ENCODE data around the gene RTN4RL1. TPM values are rescaled to one million over a fixed set of nuclear protein-coding genes. Genes with fewer than 3 reads are reported as not detected.
"Not testable (repeated sequence)": the region's sequence is repeated elsewhere in the genome, so short reads cannot be mapped to it uniquely, and the experiment has no call there.

Gene RTN4RL1
- total RNA-seq, 1 experiment from 2014 or later: 0.12 TPM

DNA sequence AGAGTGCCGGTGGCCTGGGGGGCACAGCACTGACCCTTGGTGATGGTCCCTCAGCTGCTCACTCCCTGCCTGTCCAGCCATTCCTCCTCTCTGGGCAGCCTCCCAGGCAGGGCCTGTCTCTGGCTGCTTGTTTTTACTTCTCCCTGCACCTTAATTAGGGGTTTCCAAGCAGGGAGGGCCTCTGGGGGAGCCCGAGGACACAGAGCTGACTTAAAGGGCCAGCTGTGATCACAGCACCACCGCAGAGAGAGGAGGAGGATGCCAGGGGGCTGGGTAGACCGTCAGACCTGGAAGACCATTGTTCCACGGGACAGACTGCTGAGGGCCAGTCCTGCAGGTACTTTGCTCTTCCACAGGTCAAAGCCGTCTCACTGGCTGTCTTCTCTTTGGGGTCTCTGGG, 3.6 kb upstream of the RTN4RL1 start:
- DNase-seq (ENCODE audit: extremely low read depth, low read depth): no peak

GRCh38 chr17:2028234-2028614, 3.1 kb upstream of the RTN4RL1 start:
- DNase-seq (ENCODE audit: extremely low read depth, low read depth): no peak

GRCh38 chr17:2027528-2028233, 2.5 kb upstream of the RTN4RL1 start:
- DNase-seq (ENCODE audit: extremely low read depth, low read depth): no peak

DNA sequence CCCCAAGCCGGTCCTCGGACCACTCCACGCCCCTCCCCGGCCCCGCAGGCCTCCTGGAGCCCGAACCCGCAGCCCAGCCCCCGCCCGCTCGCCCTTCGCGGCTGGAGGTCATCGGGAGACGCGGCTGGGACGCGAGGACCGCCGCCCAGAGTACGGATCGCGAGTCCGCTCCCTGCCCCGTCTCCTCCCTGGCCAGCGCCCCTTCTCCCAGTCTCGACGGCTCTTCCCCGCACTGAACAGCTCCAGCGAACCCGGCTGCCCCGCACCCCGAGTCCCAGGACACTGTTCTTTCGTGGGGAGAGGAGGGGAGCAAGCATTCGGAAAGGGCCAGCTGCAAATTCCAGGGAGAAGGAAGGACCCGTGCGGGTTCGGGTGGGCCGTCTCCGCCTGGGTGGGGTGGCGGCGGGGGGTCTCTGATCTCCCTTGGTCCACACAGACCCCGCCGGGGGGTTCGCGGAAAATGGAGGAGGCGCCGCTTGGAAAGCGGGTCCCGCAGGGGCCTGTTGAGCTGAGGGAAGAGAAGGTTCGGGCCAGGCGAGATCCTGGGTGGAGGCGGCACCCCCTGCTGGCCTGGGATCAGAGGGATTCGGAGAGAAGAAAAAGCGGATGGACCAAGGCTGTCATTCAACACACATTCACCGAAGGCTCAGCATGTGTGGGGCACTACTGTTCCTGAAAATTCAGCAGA, 632 bp upstream of the RTN4RL1 start:
- peak; percentile 61 for DNase-seq (ENCODE audit: extremely low read depth, low read depth)

- no peak for DNase-seq (ENCODE audit: extremely low read depth, low read depth)
These were observed 438 bp downstream of the RTN4RL1 start for GRCh38 chr17:2024572-2025219.

- no peak for DNase-seq (ENCODE audit: extremely low read depth, low read depth)
These were observed 1.2 kb downstream of the RTN4RL1 start for GRCh38 chr17:2023692-2024571.

DNA sequence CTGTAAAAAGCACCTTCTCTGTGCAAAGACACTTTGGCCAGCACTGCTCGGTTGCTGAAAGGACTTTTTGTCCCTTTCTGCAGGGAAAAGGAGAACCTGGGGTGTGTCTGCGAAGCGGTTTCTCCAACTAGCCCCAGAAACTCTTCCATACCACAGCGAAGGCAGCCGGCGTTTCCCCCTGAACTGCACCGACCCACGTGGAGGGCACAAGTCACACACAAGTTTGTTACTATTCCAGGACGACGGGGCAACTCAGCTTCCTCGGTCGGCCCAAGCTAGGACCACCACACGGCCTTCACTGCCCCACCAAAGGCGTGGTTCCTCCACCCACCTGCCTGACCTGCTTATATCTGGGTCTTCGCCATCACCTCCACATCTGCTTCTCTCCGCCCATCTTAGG, 1.9 kb downstream of the RTN4RL1 start:
- no peak for DNase-seq (ENCODE audit: extremely low read depth, low read depth)

DNA sequence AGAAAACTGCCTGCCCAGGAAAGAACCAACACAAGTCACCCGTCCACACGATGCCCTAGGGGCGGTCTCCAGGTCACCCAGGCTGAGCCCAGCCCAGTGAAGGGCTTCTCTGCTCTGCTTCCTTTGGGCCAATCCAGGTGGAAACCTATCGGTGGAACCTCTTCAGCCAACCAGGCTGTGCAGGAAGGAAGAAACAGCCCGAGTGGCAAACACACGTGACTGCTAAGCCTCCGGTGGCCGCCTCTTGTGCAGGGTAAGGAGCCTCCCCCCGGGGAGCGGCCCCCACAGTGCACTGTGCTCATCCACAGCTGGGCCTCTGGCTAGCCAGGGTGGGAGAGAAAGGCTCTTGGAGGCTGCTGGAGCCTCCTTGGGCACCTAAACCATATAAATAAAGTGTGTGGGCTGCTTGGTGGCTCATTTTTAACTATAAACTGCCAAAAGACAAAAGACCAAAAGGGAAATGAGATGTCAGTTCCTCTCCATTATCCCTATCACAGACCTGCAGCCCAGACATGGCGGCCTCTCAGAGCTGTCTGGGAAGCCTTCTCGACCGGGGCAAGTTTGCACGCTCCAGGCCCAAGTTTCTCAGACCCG, 2.4 kb downstream of the RTN4RL1 start:
- DNase-seq (ENCODE audit: extremely low read depth, low read depth): no peak

DNA sequence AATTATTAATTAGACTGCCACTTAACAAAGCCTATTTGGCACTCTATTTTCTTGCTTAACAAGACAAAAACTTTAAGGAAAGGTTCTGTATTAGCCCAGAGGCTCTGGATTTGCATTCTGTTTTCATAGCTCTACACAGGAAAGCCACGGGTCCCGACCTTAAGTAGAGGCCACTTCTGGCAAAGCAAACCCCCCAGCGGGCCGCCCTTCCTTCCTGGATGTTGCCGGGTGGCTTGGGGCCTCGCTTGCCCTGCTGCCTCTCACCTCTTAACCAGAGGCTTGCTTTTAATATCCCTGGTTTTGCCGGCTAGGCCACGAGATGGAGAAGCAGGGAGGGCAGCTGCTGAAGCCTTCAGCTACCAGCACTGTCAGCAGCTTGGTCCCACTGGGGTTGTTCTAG, 4.4 kb downstream of the RTN4RL1 start:
- DNase-seq (ENCODE audit: extremely low read depth, low read depth): no peak

- no peak for DNase-seq (ENCODE audit: extremely low read depth, low read depth)
These were observed 5.4 kb downstream of the RTN4RL1 start for GRCh38 chr17:2019723-2020122.

DNA sequence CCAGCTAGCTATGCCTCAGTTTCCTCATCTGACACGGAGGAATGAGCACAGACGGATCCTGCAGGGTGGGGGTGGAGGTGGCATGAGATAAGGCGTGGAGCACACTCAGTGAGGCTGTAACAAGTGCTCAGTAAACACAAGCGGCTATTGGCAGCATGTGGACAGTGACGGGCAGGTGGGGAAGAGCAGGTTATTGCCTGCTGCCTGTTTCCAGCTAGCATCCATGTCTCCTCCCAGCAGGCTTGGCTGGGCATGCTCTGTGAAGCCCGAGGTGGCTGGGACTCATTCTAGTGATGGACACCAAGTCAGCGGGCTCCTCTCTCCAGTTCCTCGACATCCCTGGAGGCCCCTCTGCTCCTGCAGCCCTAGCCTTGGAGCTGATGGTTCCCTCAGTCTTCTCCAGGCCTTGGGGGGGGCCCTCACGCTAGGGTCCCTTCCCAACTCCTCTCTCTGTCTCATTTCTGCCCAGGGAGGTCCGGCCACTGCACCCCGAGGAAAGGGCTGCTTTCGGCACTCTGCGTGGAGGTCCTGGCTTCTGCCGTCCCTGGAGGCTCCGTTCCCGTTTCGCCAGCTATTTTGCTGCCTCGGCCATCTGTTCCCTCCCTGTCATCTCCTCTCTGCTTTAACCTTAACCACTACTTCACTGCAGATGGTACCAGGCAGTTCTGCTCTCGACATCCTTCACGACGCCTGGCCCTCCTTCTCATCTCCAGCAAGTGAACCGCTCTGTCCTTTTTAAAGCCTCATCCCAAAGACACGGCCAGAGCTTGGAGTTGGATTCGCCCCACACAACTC, 6.2 kb downstream of the RTN4RL1 start:
- no peak for DNase-seq (ENCODE audit: extremely low read depth, low read depth)

- DNase-seq (ENCODE audit: extremely low read depth, low read depth): no peak
These were observed 7.7 kb downstream of the RTN4RL1 start for GRCh38 chr17:2017274-2017941.

DNA sequence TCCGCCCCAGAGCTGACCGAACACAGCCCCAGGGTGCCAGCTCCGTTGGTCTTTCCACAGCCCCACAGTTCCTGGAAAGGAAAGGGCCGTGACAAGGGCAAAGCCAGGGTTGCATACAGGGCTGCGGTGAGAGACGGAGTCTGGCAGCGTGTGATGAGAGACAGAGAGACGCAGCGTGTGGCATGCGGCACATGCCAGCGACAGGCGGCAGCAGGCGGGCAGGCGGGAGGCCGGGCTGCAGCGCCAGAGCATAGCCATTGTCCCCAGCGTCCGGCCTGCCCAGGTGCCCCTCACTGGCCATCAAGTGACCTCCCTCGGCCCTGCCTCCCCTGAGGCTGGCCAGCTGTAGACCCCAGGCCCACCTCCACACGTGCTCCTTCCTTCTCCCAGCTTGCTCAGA, 8.6 kb downstream of the RTN4RL1 start:
- no peak for DNase-seq (ENCODE audit: extremely low read depth, low read depth)

DNA sequence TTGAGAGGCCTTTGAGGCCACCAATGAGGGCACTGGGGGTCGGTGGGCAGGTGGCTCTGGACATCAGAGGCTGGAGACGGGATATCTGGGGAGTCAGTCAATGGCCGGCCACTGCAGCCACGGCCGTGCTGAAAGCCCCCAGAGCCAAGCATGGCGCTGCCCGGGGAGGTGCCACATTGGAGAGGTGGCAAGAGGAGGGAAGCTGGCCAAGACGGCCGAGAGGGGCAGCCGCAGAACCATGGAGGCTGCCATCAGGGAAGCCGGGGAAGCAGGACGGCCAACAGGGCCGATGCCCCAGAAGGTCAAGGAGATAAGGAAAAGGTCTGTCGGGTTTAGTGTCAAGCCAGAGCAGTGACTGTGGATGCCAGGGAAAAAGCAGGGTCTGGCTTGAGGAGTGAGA, 9.8 kb downstream of the RTN4RL1 start:
- no peak for DNase-seq (ENCODE audit: extremely low read depth, low read depth)

DNA sequence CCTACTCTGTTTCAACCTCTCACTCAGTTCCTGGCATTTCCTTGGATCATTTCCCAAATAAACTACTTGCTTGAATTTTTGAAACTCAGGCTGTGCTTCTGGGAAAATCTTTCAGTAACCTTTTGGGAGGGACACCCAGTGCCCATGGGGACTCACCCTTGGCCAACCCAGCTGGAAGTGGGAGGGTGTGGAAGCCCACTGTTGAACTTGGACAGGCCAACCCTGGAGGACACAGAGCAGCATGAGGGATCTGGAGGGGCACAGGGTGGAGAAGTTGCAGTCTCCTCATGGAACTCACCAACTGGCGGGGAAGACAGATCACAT, 11.2 kb downstream of the RTN4RL1 start:
- DNase-seq (ENCODE audit: extremely low read depth, low read depth): no peak

GRCh38 chr17:2013220-2013993, 11.7 kb downstream of the RTN4RL1 start:
- not testable (repeated sequence) for DNase-seq (ENCODE audit: extremely low read depth, low read depth)

DNA sequence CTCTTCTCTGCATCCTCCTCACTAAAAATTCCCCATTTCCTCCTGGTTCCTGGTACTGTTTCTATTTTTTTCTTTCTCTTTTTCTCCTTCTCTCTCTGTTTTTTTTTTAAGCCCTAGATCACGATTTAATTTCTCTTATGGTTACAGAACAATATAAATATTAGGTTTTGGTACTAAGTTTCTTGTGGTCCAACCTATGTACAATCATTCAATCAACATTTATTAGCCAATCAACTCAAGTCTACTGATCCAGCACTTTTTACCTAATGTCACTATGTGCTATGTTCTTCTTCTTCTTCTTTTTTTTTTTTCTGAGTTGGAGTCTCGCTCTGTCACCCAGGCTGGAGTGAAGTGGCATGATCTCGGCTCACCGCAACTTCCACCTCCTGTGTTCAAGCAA, 12.6 kb downstream of the RTN4RL1 start:
- DNase-seq (ENCODE audit: extremely low read depth, low read depth): no peak
